A172 (cell line): ENCODE measurements around the gene RPS6KA6. TPM values are rescaled to one million over a fixed set of nuclear protein-coding genes. Genes with fewer than 3 reads are reported as not detected.
A peak's percentile ranks its signal among the peaks of the same experiment; 100 is the strongest.
"Not testable (repeated sequence)": the region's sequence is repeated elsewhere in the genome, so short reads cannot be mapped to it uniquely, and the experiment has no call there.

ENCODE experiments used
- DNase-seq: peaks from one replicate; pipeline ENCODE4 v3.0.0-alpha.2; 2015; ENCODE audit warnings: low spot score
- total RNA-seq: library from RNA; depleted of rRNA; stranded (reverse); fragments of >200 nt; shearing (Covaris generic); gene quantifications from 2 replicates; pipeline ENCODE4 v1.2.3, GENCODE V29; 2014

The RPS6KA6 gene
- total RNA-seq, 1 experiment from 2014 or later, result not detected

DNA sequence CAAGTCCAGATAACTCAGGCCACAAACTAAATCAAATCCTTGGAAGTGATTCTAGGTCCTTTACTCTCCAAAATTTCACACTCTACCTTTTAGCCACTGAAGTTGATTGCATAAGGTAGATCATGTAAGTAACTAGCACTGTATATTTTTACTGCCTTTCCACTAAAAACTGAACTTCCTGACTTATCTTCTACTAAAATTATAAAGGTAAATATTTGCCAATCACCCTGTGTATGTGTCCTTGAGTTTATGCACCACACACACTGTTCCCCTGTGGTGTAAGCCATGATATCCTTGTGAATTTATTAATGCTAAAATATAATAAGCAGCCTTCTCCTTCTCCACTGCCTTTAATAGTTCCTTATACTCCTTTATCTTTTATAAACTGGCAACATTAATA lies 25.6 kb downstream of the RPS6KA6 start:
- DNase-seq, result no peak

DNA sequence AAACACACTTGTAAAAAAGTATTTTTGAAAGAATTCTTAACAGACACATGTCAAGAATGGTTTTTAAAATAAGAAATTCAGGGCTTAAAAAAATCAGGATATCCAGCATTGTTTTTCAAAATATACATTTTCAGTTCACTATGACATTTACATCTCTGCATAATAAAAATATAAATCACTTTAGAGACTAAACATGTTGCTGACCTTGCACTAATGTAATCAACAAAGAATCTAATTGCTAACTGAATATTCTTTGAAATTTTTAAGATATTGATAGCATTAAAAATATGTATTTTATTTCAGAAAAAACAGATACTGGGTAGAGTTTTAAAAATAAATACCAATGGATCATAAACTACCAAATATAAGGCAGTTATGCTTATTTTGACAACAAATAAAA lies 26.4 kb downstream of the RPS6KA6 start:
- DNase-seq, result no peak

DNA sequence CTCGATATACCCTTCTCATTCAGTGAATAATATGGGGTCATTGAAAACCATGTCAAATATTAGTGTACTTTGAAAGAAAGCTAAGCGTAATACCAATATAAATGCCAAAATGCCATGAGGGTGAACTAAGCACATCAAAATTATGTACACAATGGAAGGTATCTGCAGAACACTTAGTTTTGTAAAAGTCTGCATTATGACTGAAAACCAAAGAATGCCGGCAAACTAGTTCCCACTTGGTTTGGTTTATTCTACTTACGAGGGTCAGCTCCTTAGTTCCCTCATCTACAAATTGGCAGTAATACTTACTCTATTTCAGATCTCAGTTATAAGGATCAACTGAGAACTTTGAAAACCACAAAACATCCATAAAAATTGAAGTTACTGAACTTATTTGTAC lies 27.3 kb downstream of the RPS6KA6 start:
- DNase-seq, result no peak

DNA sequence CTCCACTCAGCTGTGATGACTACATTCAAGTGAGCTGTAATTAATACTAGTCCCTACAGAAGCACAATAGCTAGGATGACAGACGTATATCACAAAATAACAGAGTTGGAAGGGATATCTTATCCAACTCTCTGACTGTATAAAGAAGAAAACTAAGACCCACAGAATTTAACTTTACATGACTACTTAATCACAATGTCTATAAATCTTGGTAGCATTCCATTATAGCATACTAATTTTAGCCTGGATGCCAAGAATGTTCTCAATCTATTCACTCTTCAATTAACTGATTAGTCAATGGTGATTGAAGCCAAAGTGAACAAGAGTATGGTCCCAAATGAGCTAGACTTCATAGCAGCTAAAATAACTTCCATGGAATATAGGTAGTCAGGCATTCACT lies 31.2 kb downstream of the RPS6KA6 start:
- no peak for DNase-seq

DNA sequence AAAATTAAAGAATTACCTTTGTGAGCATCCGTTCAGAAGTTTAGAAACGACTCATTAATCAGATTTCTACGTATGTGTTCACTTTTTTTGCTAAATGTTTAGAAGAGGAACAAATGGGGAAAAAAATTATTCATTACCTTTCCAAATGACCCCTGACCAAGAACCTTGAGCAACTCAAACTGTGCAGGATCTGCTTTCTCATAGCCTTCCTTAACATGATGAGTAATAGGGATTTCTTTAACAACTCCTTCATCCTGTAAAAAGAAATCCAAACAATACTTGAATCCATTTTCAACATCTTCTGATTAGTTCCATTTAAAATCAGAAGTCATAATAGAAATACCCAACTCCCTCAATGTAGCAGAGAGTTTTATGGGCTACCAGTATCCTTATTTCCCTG lies 32.1 kb downstream of the RPS6KA6 start:
- DNase-seq, result no peak

GRCh38 chrX:84153538-84153937 lies 34.5 kb downstream of the RPS6KA6 start:
- DNase-seq, result no peak

DNA sequence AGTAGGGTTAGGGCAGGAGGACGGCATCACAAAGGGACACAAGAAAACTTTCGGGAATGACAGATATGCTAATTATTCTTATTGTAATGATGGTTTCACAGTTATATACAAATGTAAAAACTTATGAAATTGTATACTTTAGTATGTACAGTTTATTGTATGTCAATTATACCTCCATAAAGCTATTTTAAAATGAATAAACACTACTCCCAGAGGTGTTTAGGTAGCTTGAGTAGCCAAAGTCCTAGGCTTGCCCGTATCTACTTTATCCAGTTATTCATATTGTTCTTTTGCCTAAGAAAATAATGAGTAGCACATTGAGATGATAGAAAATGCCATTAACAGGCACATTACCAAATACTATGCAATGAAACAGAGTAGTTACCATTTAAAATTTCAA lies 43.0 kb downstream of the RPS6KA6 start:
- no peak for DNase-seq

- no peak for DNase-seq
Observed at GRCh38 chrX:84144281-84144680, 43.7 kb downstream of the RPS6KA6 start.

GRCh38 chrX:84133023-84133422 lies 55.0 kb downstream of the RPS6KA6 start:
- no peak for DNase-seq

DNA sequence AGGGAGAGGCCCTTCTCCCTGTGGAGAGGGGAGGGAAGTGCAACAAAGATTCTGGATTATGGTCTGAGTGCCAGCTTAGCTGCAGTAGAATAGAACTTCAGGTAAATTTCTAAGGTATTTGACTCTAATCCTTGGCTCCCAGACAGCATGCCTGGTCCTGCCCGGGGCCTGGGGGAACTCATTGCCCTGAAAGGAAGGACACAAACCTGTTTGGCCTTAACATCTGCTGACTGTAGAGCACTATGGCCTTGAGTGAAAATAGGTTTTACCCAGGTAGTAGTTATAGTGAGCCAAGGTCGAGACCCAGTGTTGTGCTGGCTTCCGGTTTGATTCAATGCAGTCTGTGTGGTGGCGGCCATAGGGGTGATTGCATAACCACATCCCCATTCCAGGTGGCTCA lies 64.4 kb downstream of the RPS6KA6 start:
- DNase-seq, result no peak

DNA sequence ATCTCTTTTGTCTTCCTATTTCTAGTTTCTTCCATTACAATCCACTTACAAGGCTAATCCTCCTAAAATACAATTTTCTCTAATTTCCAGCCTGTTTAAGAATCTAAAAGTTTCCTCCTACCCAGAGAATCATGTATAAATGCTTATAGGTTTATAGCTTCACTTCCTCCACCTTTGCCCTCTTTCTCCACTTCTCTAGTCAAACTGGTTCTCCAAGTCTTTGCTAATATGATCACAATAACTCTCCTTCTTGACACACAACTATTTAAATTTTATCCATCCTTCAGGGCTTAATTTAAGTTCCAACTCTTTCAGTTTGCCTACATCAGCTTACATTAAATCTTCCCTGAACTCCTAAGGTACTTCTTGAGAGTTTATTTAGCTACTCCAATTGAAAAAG lies 69.2 kb downstream of the RPS6KA6 start:
- DNase-seq, result no peak

GRCh38 chrX:84118315-84118714 lies 69.7 kb downstream of the RPS6KA6 start:
- no peak for DNase-seq

DNA sequence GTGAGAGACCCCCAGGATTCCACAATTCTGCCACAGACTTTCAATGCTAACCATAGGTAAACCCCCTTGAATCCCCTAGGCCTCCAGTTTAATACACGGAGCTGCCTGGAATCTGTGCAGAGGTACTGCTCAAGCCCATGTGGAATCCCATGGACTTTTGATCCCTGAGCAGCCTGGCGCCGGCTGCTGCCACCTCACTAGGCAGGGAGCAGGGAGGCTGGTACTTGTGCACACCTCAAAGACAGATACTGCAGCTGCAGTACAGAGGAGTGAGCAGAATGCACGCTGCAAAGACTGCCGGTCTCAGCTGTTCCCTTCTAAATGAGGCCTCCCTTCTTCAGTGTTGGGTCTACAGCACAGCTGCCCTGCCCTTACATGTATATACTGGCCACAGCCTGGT lies 79.4 kb downstream of the RPS6KA6 start:
- DNase-seq, result no peak

- no peak for DNase-seq
Observed at GRCh38 chrX:84099120-84099519, 88.9 kb downstream of the RPS6KA6 start.

DNA sequence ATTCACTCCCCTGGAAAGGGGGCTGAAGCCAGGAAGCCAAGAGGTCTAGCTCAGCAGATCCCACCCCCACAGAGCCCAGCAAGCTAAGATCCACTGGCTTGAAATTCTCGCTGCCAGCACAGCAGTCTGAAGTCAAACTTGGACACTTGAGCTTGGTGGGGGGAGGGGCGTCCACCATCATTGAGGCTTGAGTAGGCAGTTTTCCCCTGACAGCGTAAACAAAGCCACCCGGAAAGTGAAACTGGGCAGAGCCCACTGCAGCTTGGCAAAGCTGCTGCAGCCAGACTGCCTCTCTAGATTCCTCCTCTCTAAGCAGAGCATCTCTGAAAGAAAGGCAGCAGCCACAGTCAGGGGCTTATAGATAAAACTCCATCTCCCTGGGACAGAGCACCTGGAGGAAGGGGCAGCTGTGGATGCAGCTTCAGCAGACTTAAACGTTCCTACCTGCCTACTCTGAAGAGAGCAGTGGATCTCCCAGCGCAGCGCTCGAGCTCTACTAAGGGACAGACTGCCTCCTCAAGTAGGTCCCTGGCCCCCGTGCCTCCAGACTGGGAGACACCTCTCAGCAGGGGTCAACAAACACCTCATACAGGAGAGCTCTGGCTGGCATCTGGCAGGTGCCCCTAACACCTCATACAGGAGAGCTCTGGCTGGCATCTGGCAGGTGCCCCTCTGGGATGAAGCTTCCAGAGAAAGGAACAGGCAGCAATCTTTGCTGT lies 108.4 kb downstream of the RPS6KA6 start:
- not testable (repeated sequence) for DNase-seq

DNA sequence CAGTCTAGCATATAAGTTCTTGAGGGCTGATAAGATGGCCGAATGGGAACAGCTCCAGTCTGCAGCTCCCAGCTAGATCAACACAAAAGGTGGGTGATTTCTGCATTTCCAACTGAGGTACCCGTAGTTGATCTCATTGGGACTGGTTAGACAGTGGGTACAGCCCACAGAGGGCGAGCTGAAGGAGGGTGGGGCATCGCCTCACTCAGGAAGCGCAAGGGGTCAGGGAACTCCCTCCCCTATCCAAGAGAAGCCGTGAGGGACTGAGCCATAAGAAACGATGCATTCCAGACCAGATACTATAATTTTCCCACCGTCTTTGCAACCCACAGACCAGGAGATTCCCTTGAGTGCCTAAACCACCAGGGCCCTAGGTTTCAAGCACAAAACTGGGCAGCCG lies 109.0 kb downstream of the RPS6KA6 start:
- DNase-seq, result no peak

DNA sequence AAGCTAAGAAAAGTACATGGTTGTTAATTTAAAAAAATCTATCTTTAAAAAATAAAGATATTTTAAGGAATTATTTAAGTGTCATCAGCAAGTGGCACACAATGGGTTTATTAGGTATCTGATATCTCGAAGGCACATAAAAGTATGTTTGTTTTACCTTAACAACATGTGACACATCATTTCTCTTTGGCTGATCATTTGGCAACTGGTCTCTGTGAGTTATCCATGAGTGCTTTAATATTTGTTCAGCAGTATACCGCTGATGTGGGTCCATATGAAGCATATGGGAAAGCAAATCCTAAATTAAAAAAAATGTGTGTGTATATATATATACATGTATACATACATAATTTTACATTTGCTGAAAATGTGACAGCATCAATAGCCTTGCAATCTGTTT lies 123.2 kb downstream of the RPS6KA6 start:
- no peak for DNase-seq

GRCh38 chrX:84064164-84064563 lies 123.8 kb downstream of the RPS6KA6 start:
- no peak for DNase-seq

- DNase-seq, result no peak
Observed at GRCh38 chrX:84047339-84047738, 140.7 kb downstream of the RPS6KA6 start.

DNA sequence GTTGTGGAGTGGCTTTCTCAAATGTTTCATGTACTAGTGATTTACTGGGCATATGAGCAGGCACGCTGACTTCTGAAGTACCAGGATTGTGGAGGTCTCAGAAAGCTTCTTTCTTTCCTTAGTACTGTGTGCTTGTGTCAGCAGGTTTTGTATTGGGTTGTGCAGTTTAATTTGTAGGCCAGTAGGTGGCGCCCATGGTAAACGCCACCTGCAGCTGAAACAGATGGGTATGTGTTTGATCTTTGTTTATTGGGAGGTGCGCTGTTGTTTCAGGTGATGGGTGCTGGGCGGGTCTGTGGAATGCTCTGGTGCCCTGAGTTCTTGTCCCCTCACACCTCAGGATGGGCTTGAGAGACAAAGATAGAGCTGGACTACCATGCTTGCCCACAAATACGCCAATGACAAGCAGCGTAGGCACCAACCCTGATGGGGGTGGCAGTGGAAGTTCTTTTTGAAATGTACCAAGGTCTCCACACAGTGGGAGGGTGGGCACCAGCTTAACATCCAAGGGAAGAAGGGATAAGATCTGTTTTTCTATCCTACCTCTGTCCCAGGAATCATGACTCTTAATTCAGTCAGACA lies 141.5 kb downstream of the RPS6KA6 start:
- DNase-seq, result peak; percentile 2

DNA sequence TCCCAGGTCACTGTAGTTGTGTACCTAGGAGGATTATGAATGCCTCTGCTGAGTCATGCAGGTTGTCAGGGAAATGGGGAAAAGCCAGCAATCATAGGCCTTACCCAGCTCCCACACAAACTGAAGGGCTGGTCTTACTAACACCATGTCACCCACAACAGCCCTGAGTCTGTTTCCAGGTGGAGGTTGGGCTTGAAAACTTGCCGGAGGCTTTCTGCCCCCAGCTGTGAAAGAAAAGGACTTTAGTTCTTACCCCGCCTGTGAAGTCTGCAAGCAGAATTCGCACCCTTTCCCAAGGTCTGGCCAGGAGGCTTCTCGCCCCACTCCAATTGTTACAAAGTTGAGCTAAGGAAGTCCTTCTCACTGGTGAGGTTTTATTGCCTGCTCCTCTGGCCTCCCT lies 143.9 kb downstream of the RPS6KA6 start:
- DNase-seq, result no peak
